ENCODE data around the gene VIM.

- TF ChIP-seq CTCF (conservative IDR thresholded peaks at IDR 0.05; ENCODE audit: low read depth, low read length) (no peak), ELK1 (IDR thresholded peaks at IDR 0.05; ENCODE audit: borderline replicate concordance, low read depth, low read length) (no peak), POLR2A (IDR thresholded peaks at IDR 0.05; ENCODE audit: low read depth, low read length) (no peak), RAD21 (IDR thresholded peaks at IDR 0.05; ENCODE audit: low read length) (no peak), FOS (IDR thresholded peaks at IDR 0.05; ENCODE audit: low read depth, low read length) (no peak), CEBPB (IDR thresholded peaks at IDR 0.05; ENCODE audit: low read depth, low read length) (no peak), MXI1 (IDR thresholded peaks at IDR 0.05; ENCODE audit: borderline replicate concordance, low read depth, low read length) (no peak), RFX5 (IDR thresholded peaks at IDR 0.05; ENCODE audit: low read depth, low read length) (no peak)
These were observed 34.5 kb downstream of the VIM start for GRCh38 chr10:17262502-17262901.

Measured in IMR-90 (cell line).